Measurements from ENCODE around the gene EML3.
"Not testable (repeated sequence)": the region's sequence is repeated elsewhere in the genome, so short reads cannot be mapped to it uniquely, and the experiment has no call there.

Gene EML3

GRCh38 chr11:62612366-62613290 is at the start of gene EML3, which contains the start of gene ROM1:
Gene EML3 (minus strand): TSS chr11:62612775. CDS start chr11:62612457, 318 bp downstream.
Gene ROM1 (plus strand): TSS chr11:62613257. CDS start chr11:62613282, 25 bp downstream.
- DNase-seq (ENCODE audit: low read depth in 2 of 3, low spot score in 1 of 3) = peak; percentile 70 to 83 (median 81)

- DNase-seq (ENCODE audit: low read depth in 2 of 3, low spot score in 1 of 3) = no peak
These were observed 44.3 kb upstream of the EML3 start for GRCh38 chr11:62656796-62657429.

- DNase-seq (ENCODE audit: low read depth in 2 of 3, low spot score in 1 of 3) = no peak
These were observed 41.7 kb upstream of the EML3 start for GRCh38 chr11:62654297-62654696.

- no peak for DNase-seq (ENCODE audit: low read depth in 2 of 3, low spot score in 1 of 3)
These were observed 39.8 kb upstream of the EML3 start for GRCh38 chr11:62652161-62653006.

GRCh38 chr11:62650283-62650682 is 37.7 kb upstream of the EML3 start:
- not testable (repeated sequence) for DNase-seq (ENCODE audit: low read depth in 2 of 3, low spot score in 1 of 3)

- no peak for DNase-seq (ENCODE audit: low read depth in 2 of 3, low spot score in 1 of 3)
These were observed 36.9 kb upstream of the EML3 start for GRCh38 chr11:62649486-62649885.

- DNase-seq (ENCODE audit: low read depth in 2 of 3, low spot score in 1 of 3) = no peak
These were observed 36.4 kb upstream of the EML3 start for GRCh38 chr11:62648967-62649364.

- no peak for DNase-seq (ENCODE audit: low read depth in 2 of 3, low spot score in 1 of 3)
These were observed 35.8 kb upstream of the EML3 start for GRCh38 chr11:62648185-62648966.

- no peak for DNase-seq (ENCODE audit: low read depth in 2 of 3, low spot score in 1 of 3)
These were observed 35.0 kb upstream of the EML3 start for GRCh38 chr11:62647609-62648005.

- no peak for DNase-seq (ENCODE audit: low read depth in 2 of 3, low spot score in 1 of 3)
These were observed 34.4 kb upstream of the EML3 start for GRCh38 chr11:62646825-62647608.

- peak; percentile 99 to 100 (median 99) for DNase-seq (ENCODE audit: low read depth in 2 of 3, low spot score in 1 of 3)
These were observed 33.6 kb upstream of the EML3 start, which contains the start of gene GANAB for GRCh38 chr11:62645946-62646824. Gene GANAB (minus strand): TSS chr11:62646613. CDS start chr11:62646599, 14 bp downstream.

GRCh38 chr11:62645671-62645945 is 33.0 kb upstream of the EML3 start:
- no peak for DNase-seq (ENCODE audit: low read depth in 2 of 3, low spot score in 1 of 3)

- no peak for DNase-seq (ENCODE audit: low read depth in 2 of 3, low spot score in 1 of 3)
These were observed 31.6 kb upstream of the EML3 start for GRCh38 chr11:62644220-62644619.

GRCh38 chr11:62632492-62632891 is 19.9 kb upstream of the EML3 start:
- DNase-seq (ENCODE audit: low read depth in 2 of 3, low spot score in 1 of 3) = no peak

GRCh38 chr11:62627713-62628112 is 15.1 kb upstream of the EML3 start:
- DNase-seq (ENCODE audit: low read depth in 2 of 3, low spot score in 1 of 3) = no peak

GRCh38 chr11:62622476-62623089 is 10.0 kb upstream of the EML3 start:
- no peak for DNase-seq (ENCODE audit: low read depth in 2 of 3, low spot score in 1 of 3)

- DNase-seq (ENCODE audit: low read depth in 2 of 3, low spot score in 1 of 3) = peak; percentile 94 to 95 (median 95)
These were observed 9.2 kb upstream of the EML3 start, which contains the start of gene B3GAT3 for GRCh38 chr11:62621567-62622470. Gene B3GAT3 (minus strand): TSS chr11:62621986. CDS start chr11:62621947, 39 bp downstream.

Data from stimulated activated CD4-positive, alpha-beta T cell treated with anti-CD3 and anti-CD28 coated beads, Interleukin-12 subunit alpha, Interleukin-12 subunit beta, amount 100 ng/mL, for 48 hours (primary cell).